HepG2 (cell line): ENCODE results near the gene FTCD. TPM values are rescaled to one million over a fixed set of nuclear protein-coding genes. Genes with fewer than 3 reads are reported as not detected.
"Not testable (repeated sequence)": the region's sequence is repeated elsewhere in the genome, so short reads cannot be mapped to it uniquely, and the experiment has no call there.

Source experiments
- ATAC-seq: fragments of 200-7000 bp; cut with Tn5 transposase; 3 replicates; pipeline ENCODE4 v1.9.1; 2020; ENCODE audit warnings: mild to moderate bottlenecking, moderate library complexity
- BruUV-seq: library from RNA; stranded (reverse); fragments of 400-500 nt; replicated peaks from 2 replicates; lab custom pipeline; 2021; lab: Mats Ljungman, UMichigan
- CTCF ChIA-PET: fragments of 300-600 bp; formaldehyde crosslinking; extraction: SDS; loops from one replicate; lab custom pipeline; 2021; ENCODE audit warnings: low total read pairs, inconsistent platforms, low intra/inter-chr PET ratio; lab: Yijun Ruan, JAX
- POLR2A ChIA-PET: fragments of 350-600 bp; sonication (Branson Sonifier 250); formaldehyde crosslinking; loops from one replicate; lab custom pipeline; 2020; ENCODE audit warnings: antibody characterized with exemption, inconsistent platforms; lab: Yijun Ruan, JAX
- DNase-seq: peaks from one replicate; pipeline ENCODE4 v3.0.0-alpha.2; 2015; ENCODE audit warnings: low spot score
- FAIRE-seq: peaks from 3 replicates; lab custom pipeline; 2011; peaks lifted over from hg19 to GRCh38; lab: Jason Lieb, UNC
- H2AFZ ChIP-seq: one replicate; pipeline ENCODE4 v1.6.1; 2011; ENCODE audit warnings: low read length, inconsistent platforms
- H3K27ac ChIP-seq: fragments of 300-600 bp; 3 replicates; pipeline ENCODE4 v1.8.0; 2011; ENCODE audit warnings: mixed run types, mild to moderate bottlenecking, mixed read lengths, low read length, inconsistent platforms; ENCODE audit not compliant: insufficient read depth; ENCODE audit errors: extremely low read length
- H3K27me3 ChIP-seq, 2 experiments: fragments of 200-600 bp in 1 of 2; 2 replicates in 1 of 2; 3 replicates in 1 of 2; pipeline versions ENCODE4 v1.6.0 to v1.8.0; 2011; ENCODE audit warnings: low read length in 2 of 2, mild to moderate bottlenecking in 2 of 2, moderate library complexity in 2 of 2, inconsistent platforms in 1 of 2; ENCODE audit not compliant: insufficient read depth in 2 of 2, control insufficient read depth in 1 of 2
- H3K36me3 ChIP-seq, 2 experiments: fragments of 200-600 bp in 1 of 2; replicated peaks in 1 of 2; 2 replicates in 1 of 2; 3 replicates in 1 of 2; pipeline versions ENCODE4 v1.5.1 to v1.8.0; 2011; ENCODE audit warnings: low read length in 2 of 2, inconsistent platforms in 1 of 2; ENCODE audit not compliant: insufficient read depth in 2 of 2, control insufficient read depth in 1 of 2
- H3K4me1 ChIP-seq: 2 replicates; pipeline ENCODE4 v1.5.1; 2012; ENCODE audit warnings: low read length, inconsistent platforms; ENCODE audit not compliant: insufficient read depth
- H3K4me2 ChIP-seq: 2 replicates; pipeline ENCODE4 v1.6.0; 2011; ENCODE audit warnings: low read depth, low read length, inconsistent platforms
- H3K4me3 ChIP-seq, 3 experiments: fragments of 200-600 bp in 1 of 3; sonication (generic), shearing (Covaris generic) in 1 of 3; replicated peaks in 1 of 3; 2 replicates each; pipeline ENCODE4 v1.5.1; 2011 to 2016; ENCODE audit warnings: low read length in 3 of 3, inconsistent platforms in 2 of 3, low read depth in 2 of 3, mild to moderate bottlenecking in 2 of 3, control low read depth in 1 of 3, mixed read lengths in 1 of 3; ENCODE audit not compliant: insufficient read depth in 1 of 3
- H3K79me2 ChIP-seq: one replicate; pipeline ENCODE4 v1.6.1; 2011; ENCODE audit warnings: low read length, inconsistent platforms; ENCODE audit not compliant: insufficient read depth
- H3K9ac ChIP-seq: 2 replicates; pipeline ENCODE4 v1.6.0; 2011; ENCODE audit warnings: mild to moderate bottlenecking, low read depth, low read length, inconsistent platforms; ENCODE audit not compliant: insufficient read depth
- H3K9me3 ChIP-seq: 2 replicates; pipeline ENCODE4 v1.5.1; 2012; ENCODE audit warnings: mild to moderate bottlenecking, low read length
- H4K20me1 ChIP-seq: 2 replicates; pipeline ENCODE4 v1.6.0; 2011; ENCODE audit warnings: inconsistent platforms, mild to moderate bottlenecking, low read length, moderate library complexity; ENCODE audit not compliant: insufficient read depth
- CEBPB ChIP-seq: IDR thresholded peaks from 2 replicates; pipeline ENCODE4 v1.6.1; 2011; ENCODE audit warnings: low read depth, low read length, improper control_type of control experiment, borderline replicate concordance
- ZNF253 ChIP-seq: sonication (generic); formaldehyde crosslinking; IDR thresholded peaks from 2 replicates; pipeline ENCODE4 v1.8.0; 2022; ENCODE audit warnings: mild to moderate bottlenecking, missing genetic modification reagents, borderline replicate concordance
- ZSCAN29 ChIP-seq: sonication (generic); formaldehyde crosslinking; conservative IDR thresholded peaks from 2 replicates; pipeline ENCODE4 v1.4.0; 2020; ENCODE audit warnings: mild to moderate bottlenecking, missing genetic modification reagents
- WGBS: methylation state at CpG from one replicate; pipeline ENCODE4 v1.1.6; 2017; ENCODE audit warnings: low lambda C conversion rate; 5-methylcytosine and 5-hydroxymethylcytosine counted together
- in situ Hi-C: cut with HindIII; loops from 2 replicates; pipeline ENCODE4 v1.10.0; 2017; ENCODE audit warnings: low pct_unique_long_range_greater_than_20kb; ENCODE audit not compliant: extremely low pct_ligation_motif_present
- intact Hi-C: fragments of 100-400 bp; cut with micrococcal nuclease; formaldehyde crosslinking; loops from one replicate; pipeline ENCODE4 v1.10.0; 2022; ENCODE audit not compliant: unreplicated experiment
- polyA plus RNA-seq, 8 experiments: library from polyadenylated mRNA; depleted of rRNA in 3 of 8; stranded (reverse) in 7 of 8; unstranded in 1 of 8; fragments of >200 nt; fragmentation: Illumina TruSeq in 4 of 8; extraction: Trizol in 4 of 8; gene quantifications; 2 replicates each; pipeline versions ENCODE4 v1.2.1 to v1.2.3, GENCODE V29; 2011 to 2016; ENCODE audit warnings: low read depth in 4 of 8, missing spikeins in 1 of 8, mixed read lengths in 1 of 8; ENCODE audit not compliant: insufficient read depth in 1 of 8
- total RNA-seq, 5 experiments: library from RNA; depleted of rRNA; stranded (reverse); fragments of >200 nt; fragmentation: Illumina TruSeq; extraction: Trizol; gene quantifications; 2 replicates each; pipeline ENCODE4 v1.2.3, GENCODE V29; 2016; ENCODE audit warnings: low read depth in 1 of 5
- TF ChIP-seq, protein P1 (sequence below): sonication (generic); formaldehyde crosslinking; IDR thresholded peaks from 2 replicates; pipeline ENCODE4 v1.8.0; 2022; ENCODE audit warnings: mild to moderate bottlenecking, missing genetic modification reagents, borderline replicate concordance

Gene FTCD
- total and polyA plus RNA-seq, 2 of the 13 experiments (the other 11 are each of a cell fraction or from before 2014, with no cell fraction given) = 75.7 to 105 TPM

DNA sequence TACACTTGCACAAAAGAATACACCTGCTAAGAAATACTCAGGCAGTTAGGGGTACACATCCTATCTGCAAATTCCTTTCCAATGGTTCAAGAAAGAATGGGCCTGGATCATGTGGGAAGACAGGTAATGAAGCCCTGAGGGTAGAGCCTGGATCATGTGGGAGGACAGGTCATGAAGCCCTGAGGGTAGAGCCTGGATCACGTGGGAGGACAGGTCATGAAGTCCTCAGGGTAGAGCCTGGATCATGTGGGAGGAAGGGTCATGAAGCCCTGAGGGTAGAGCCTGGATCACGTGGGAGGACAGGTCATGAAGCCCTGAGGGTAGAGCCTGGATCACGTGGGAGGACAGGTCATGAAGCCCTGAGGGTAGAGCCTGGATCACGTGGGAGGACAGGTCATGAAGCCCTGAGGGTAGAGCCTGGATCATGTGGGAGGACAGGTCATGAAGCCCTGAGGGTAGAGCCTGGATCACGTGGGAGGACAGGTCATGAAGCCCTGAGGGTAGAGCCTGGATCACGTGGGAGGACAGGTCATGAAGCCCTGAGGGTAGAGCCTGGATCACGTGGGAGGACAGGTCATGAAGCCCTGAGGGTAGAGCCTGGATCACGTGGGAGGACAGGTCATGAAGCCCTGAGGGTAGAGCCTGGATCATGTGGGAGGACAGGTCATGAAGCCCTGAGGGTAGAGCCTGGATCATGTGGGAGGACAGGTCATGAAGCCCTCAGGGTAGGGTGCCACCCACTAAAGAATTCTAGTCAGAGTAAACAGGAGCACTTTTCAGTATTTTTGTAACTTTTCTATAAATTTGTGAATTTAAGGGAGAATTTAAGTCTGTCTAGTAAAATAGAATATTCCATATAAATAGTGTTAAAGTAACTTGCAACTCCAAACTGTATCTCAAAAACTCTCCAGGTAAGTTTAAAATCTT, 45.8 kb upstream of the FTCD start:
- BruUV-seq, intact Hi-C loops, H3K9me3 ChIP-seq, POLR2A ChIA-PET, H3K79me2 ChIP-seq, DNase-seq, CTCF ChIA-PET, H3K27me3 ChIP-seq, FAIRE-seq, H3K9ac ChIP-seq, H3K4me3 ChIP-seq, H3K27ac ChIP-seq, H3K4me1 ChIP-seq, H4K20me1 ChIP-seq, H3K4me2 ChIP-seq, H2AFZ ChIP-seq, in situ Hi-C loops, ATAC-seq: not testable (repeated sequence)
- WGBS = 94% methylated on average over 4 of the region's 8 CpGs
- peaks cover 17 to 68% of the 10 kb centered on the region in 2 experiments for H3K36me3 ChIP-seq

DNA sequence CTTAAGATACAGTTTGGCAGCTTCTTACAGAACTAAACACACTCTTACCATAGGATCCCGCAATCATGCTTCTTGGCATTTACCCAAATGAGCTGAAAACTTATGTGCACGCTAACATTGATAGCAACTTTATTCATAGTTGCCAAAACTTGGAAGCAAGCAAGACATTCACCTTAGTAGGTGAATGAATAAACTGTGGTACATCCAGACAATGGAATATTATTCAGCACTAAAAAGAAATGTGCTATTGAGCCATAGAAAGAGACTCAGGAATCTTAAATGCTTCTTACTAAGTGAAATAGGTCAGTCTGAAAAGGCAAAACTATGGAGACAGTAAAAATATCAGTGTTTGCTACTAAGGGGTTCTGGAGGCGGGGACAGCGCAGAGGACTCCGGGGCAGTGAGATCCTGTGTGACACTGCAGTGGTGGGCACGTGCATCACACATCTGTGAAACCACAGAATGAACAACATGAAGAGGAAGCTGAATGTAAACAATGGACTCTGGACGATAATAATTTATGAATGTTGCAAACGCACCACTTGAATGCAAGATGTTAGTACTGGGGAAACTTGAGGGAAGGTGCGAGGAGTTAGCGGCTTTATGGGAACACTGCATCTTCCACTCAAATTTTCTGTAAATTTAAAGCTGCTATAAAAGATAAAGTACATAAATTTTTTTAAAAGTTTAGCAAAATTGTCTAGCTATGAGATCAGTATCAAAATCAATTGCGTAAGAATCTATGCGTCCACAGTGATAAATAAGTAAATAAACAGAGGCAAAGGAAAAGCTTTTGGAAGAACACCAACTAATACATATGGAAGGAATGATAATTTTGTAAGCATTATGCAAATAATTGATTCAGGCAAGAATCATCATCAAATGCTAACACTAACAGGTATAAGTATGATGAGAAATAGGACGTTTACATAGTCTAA, 44.3 kb upstream of the FTCD start:
- no peak overlapping the region for H3K27ac ChIP-seq
- WGBS = 94% methylated on average over 13 of the region's 13 CpGs
- 0 out of 2 replicates have a peak, but pooled peaks cover 2% of the 10 kb centered on the region for H4K20me1 ChIP-seq
- POLR2A ChIA-PET = no interaction called here
- no TSS peak for BruUV-seq
- CTCF ChIA-PET = no interaction called here
- no peaks in the 10 kb centered on the region for H3K27me3 ChIP-seq
- TF ChIP-seq ZSCAN29 (CRISPR knock-in tag) (no peak), CEBPB (peak; percentile 27; the same call in 1 of the 2 replicates), ZNF253 (CRISPR knock-in tag) (no peak)
- TF ChIP-seq, protein P1, sequence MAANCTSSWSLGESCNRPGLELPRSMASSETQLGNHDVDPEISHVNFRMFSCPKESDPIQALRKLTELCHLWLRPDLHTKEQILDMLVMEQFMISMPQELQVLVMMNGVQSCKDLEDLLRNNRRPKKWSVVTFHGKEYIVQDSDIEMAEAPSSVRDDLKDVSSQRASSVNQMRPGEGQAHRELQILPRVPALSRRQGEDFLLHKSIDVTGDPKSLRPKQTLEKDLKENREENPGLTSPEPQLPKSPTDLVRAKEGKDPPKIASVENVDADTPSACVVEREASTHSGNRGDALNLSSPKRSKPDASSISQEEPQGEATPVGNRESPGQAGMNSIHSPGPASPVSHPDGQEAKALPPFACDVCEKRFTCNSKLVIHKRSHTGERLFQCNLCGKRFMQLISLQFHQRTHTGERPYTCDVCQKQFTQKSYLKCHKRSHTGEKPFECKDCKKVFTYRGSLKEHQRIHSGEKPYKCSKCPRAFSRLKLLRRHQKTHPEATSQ (CRISPR knock-in tag) = no peak
- TF ChIP-seq, all 625 proteins: peak for 1
- Histone ChIP-seq H3K9ac (no peak overlapping the region), H3K4me3 (no peak overlapping the region), H3K36me3 (peaks cover 24 to 69% of the 10 kb centered on the region in 2 experiments), H3K4me2 (no peak overlapping the region), H3K9me3 (no peaks in the 10 kb centered on the region), H3K79me2 (no peaks in the 10 kb centered on the region), H2AFZ (no peak overlapping the region), H3K4me1 (no peaks in the 10 kb centered on the region)
- intact Hi-C loops = loop anchor here (10.0 kb wide), 1 partner anchor 225 kb away; no protein-coding TSS in a partner anchor
- ATAC-seq (no peak), DNase-seq (no peak), FAIRE-seq (no peak)
- in situ Hi-C loops = no loop called here
